GM19238 (cell line): ENCODE results near the gene CNNM4.

Experiments
- DNase-seq: peaks from one replicate; pipeline ENCODE4 v3.0.0; 2011; ENCODE audit warnings: low spot score; ENCODE audit not compliant: insufficient read length

CNNM4 gene

DNA sequence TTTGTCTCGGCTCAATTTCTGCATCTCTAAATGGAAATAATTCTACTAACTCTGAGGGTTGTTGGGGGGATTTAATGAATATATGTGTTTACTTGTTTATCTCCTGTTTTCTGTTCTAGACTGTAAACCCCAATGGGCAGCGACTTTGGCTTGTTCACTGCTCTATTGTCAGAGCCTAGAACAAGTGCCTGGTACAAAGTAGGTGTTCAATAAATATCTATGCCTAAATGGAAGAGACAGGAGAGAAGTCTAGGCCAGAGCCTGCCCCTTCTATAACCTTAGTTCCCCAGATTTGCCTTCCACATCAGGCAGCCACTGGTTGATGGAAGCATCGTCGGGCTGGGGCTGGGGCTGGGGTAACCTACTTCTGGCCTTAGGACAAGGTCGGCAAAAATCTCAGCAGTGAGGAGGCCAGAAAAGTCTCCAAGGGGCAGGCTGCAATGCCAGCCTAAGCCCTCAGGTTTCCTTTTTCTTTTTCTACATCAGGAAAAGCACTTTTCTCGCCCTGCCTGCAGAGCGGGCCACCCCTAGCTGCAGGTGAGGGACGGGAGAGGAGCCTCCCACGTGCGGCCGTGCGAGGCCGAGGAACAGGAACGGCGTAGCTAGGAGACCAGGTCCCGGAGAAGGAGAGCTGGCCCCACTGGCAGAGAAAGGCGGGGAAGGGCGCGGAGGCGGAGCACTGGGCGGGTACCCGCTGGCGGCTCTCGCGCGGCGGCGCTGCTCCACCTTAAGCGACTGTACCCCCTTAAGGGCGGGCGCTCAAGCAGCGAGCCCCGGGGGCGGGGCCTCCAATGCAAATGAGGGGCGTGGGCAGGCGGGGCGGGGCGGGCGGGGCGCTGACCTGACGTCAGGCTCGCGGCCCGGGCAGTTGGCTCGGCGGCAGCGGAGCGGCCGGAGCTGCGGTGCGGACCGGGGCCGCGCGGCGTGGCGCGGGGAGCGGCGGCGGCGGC is at the start of gene CNNM4:
CNNM4 (plus strand) TSS at position 867 of the 950 bp plus-strand sequence. CDS start 98 bp downstream, outside the sequence.
- peak; percentile 90 for DNase-seq

DNA sequence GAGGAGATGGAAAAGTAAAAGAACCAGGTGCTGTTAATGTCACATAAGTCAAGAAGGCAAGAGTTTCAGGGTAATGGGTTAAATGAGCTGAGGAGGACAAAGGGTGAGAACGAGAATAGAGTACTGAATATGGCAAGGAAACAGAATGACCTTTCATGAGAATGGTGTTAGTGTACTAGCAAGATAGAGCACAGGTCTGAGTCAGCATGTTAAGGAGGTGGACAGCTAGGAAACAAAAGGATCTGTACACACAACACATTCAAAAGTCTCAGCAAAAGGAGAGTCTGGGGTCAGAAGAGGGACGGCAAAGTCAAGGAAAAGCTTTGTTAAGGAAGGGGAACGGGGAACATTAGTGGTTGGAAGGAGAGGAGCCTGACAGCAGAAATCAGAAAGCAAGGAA is 49.7 kb upstream of the CNNM4 start:
- no peak for DNase-seq

DNA sequence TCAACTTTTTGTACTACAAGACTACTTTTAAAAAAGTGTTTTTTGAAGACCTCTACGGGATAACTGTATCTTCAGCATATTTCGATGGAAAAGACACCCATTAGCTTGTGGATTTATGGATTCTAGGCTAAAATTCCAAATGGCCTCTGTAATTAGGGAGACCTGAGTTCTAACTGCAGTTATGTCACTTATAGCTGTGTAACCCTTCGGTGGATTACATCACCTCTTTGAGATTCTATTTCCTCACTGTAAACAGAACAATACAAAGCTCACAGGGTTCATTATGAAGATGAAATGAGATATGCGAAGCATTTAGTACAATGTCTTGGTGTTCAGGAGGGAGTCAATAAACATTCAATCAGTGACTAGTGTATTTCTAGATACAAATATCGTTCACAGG is 45.0 kb upstream of the CNNM4 start:
- no peak for DNase-seq

DNA sequence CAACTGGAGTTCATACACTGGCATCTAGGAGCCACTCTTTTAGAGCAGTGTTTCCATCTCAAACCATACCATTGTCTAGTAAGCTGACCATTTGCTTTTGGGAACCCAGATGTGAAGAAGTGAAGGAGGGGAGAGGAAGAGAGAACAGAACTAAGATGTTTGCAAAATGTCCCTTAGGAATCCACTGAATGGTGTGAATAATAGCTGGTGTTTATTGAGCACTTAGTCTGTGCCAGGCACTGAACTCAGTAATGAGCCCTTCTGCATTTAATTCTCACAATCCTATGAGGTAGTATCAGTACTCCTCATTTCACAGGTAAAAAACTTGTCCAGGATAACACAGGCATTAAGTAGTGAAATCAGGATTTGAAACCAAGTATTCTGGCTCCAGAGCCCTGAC is 44.3 kb upstream of the CNNM4 start:
- no peak for DNase-seq

DNA sequence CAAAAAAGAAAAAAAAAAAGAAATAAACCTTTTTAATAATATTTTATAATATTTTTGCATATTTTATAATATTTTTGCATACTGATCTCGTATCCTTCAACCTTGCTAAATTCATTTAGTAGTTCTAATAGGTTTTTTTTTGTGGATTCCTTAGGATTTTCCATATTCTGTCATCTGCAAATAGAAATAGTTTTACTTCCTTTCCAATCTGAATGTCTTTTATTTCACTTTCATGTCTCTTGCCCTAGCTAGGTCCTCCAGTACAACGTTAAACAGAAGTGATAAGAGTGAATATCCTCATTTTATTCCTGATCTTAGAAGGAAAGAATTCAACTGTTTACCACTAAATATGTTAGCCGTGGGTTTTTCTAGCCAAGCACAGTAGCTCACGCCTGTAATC is 34.6 kb upstream of the CNNM4 start:
- DNase-seq: no peak

DNA sequence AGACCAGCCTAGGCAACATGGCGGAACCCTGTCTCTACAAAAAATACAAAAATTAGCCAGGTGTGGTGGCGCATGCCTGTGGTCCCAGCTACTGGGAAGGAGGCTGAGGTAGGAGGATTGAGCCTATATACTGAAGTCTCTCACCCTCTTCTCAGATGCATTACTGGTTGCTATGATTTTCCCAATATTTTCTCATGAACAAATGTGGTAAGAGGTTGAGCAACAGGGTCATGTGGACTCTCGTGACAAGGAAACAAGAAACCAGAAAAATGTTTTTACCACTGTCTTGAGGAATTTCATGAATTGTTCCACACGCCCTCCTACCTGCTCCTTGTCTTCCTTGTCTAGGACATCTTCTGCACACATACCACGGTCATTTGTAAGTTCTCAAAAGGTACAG is 33.3 kb upstream of the CNNM4 start:
- DNase-seq: no peak

DNA sequence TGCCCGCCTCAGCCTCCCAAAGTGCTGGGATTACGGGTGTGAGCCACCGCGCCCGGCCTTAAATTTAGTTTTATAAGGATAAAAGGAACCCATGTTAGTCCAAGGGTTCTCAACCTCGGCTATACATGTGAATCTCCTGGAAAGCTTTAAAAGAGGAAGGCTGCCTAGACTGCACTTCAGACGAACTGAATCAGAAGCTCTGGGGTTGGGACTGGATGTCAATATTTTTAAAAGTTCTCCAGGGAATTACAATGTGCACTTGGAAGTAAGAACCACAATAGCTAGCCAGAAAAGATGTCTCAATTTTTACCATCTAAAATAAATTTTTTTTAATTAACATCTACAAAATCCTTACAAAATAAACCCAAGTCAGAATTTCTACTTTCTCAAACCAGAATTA is 31.0 kb upstream of the CNNM4 start:
- DNase-seq: no peak

DNA sequence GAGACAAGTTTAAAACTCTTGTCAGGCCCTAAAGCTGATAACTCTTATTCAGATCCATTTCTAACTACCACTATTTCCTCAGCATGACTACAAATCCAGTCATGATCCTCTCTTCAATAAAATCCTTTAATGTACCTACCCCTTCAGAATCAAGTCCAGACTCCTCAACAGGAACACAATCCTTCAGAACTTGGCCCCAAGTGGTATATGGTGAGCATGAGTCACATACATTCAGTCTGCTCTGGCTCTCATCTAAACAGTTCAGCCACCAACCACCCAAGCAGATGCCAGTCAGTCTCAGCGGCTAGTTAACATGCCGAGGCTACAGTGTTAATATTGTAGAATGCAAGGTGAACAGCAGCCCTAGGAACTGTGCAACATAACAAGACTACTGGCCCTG is 30.5 kb upstream of the CNNM4 start:
- no peak for DNase-seq

DNA sequence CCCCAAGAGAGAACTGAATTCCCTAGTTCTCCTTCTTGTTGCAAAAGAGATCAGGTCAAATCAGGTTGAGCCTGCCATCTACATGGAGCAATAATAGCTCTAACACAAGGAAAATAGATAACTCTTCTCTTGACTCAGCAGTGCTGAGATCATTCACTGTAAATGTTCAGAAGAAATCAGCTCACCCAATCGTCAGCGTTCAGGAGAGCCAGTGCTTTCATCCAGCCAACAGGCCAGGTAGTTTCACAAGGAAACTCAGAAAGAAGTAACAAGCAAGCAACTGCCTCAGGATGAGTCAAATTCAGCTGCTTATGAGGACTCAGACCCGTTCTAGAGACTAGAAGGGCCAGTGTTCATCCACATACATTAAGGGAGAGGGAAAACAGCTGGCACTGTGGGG is 26.8 kb upstream of the CNNM4 start:
- DNase-seq: no peak

DNA sequence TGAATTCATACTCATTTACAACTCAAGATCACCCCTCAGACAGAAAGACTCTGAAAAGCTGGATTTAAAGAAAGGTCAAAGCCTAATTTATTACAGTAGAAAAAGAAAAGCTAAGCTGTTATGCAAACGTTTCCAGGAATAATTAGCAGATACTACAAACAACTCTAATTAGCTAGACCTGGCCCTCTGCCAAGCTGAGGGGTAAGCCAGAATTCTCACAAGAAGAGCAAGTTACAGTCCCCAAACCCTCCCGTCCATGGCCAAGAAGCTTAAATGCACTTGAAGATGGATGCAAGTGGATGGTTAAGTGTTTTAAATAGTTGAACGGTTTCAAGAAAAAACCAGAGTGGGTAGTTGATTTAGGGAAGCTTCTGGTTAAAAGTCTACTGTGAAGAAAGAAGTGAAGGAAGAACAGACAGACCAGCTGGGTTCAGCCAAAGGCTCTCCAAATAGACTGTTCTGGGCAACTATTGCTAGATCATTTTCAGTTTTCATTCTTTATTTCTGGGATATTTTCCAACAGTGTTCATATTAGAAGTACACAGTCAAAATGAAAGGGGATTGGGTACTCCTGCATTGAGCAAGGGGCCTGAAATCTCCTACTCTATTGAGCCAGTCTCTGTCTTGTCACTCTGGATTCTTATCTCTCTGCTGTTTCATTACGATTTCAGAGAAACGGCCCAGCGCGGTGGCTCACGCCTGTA is 25.7 kb upstream of the CNNM4 start:
- no peak for DNase-seq

DNA sequence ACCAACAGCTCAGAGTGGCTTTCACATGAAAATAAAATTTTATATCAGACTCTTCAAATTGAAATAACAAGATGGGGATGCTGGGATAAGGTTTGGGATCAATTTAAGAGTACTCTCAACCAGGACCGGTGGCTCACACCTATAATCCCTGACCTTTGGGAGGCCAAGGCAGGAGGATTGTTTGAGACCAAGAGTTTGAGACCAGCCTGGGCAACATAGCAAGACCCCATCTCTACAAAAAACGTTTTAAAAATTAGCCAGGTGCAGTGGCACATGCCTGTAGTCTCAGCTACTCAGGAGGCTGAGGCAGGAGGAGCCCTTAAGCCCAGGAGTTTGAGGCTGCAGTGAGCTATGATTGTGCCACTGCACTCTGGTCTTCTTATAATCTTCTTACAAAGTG is 23.5 kb upstream of the CNNM4 start:
- DNase-seq: no peak

DNA sequence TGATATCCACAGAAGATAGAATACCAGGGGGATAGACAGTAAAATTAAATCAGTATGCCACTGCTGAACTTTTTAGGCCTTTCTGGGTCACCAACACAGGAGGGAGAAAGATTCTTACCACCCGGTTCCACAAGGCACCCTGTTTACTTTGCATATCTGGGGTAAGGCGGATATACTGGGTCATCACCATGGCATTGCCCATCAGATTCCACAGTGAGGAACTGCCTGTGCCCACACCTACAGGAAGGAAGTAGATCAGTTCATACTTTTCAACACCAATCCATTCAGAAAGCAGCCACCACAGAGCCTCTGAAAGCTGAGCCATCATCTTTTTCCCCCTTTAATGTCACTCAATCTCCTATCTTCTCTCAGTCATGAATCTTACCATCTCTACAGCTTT is 22.9 kb upstream of the CNNM4 start:
- DNase-seq: no peak

DNA sequence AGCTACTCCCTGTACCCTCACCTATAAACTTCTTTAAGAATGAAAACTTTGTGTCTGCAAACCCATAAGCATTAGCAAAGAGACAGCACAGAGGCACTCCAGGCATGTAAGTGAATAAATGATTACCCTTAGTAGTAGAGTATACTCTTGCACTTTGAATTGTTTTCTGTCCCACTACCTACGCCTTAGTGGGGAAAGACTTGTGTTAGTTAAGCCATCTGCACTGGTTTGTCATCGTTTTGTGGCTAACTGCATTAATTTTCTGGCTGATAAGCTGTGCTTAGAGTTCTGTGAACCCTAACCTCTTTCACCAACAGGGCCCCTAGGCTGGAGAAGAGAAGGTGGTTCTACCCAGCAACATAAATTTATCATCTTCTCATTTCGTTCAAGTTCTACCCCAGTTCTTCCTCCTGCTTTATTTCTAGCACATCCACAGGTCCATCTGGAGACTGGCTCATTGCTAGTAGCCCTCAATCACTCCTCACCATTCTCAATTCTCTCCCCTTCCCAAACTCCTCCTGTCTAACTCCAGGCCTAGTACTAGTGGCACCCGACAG is 21.5 kb upstream of the CNNM4 start:
- no peak for DNase-seq

DNA sequence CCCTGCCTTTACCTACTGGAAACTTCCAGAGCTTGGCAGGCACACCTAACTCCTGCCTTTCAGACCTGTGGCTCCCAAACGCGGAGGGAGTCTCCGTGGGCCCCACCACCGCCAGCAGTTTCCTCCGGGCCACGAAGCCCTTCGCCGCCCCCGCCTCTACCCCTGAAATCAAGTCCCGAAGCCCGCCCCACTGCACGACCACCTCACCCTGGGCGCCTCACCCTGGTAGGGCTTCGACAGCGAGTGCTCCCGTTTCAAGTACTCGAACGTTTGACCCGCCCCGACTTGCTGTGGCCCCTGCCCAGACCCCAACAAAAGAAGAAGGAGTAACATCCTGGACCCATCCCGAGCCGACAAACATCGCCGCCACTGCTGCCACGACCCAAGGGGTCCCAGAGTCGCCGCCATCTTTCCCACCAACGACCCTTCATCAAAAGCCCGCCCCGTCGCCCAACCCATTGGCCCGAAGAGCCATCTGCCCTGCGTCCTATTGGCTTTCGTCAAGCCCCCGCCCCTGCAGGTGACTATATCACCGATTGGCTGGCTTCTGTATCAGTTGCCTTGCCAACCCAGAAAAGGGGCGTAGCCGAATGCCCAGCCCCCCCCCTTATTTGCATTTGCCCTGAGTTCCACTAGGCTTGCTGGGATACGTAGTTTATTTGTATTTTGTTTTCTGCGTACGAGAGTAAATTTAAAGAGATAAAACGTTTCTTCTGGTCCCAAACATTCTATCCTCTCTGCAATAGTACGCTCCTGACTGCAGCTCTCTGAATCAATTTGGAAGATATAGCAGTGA is 20.9 kb upstream of the CNNM4 start, which contains the start of gene LMAN2L:
LMAN2L (minus strand) TSS at position 432 of the 796 bp plus-strand sequence; CDS start at position 408, 24 bp downstream.
- DNase-seq: peak; percentile 89

DNA sequence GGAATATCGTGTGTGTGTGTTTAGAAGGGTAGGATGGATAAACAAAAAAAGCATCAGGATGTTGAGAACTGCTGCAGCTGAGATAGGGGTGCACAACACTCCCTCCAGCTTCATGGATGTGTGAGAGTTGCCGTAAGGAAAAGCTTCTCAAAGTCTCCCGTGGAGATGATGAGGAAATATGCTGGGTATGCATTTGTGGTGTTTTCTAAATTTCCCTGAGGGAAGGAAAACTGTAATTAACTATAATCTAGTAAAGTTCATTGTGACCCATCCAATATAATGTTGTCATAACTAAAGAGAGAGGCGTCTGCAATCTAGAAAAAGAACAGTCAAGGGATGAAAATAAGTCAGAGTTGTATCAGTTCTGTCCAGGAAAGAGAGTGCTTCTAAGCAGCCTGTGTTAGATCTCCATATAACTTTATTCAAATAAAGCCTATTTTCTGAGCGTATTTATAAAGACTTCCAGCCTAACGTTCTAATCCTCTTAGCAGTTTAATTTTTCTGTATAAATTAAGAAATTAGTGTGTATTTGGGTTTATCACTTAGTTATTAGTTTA is 13.6 kb upstream of the CNNM4 start:
- DNase-seq: no peak

DNA sequence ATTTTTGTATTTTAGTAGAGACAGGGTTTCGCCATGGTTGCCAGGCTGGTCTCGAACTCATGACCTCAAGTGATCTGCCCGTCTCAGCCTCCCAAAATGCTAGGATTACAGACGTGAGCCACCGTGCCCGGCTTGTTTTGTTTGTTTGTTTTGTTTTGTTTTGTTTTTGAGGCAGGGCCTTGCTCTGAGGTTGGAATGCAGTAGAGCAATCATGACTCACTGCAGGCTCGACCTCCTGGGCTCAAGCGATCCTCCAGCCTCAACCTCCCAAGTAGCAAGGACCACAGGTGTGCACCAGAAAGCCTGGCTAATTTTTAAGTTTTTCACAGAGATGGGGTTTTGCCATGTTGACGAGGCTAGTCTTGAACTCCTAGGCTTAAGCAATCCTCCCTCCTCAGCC is 8.9 kb upstream of the CNNM4 start:
- no peak for DNase-seq

DNA sequence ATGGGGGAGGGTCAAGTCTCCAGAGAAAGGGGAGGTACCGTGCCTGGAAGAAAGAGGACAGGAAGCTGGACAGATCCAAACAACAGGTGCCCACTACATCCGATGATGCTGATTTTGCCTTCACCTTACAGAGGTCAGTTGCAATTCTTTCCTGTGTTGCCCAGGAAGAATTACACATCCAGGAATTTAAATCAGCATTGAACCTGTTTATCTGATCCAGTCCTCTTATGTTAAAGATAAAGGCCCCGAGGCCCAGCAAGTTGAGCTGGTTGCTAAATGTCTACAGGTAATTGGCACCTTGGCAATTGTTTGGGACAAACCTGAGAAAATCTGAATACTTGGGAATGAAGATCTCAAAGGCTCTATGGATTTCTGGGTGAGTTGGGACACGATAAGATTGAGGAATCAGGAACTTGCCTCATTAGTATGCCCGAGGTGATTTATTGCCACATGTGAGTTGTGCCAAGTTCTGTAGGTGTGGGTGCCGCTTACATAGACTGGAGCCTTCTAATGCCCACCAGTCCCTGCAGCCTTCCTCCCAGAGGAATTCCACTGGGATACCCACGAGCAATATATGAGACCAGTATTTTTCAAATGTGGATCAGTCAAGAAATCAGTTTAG is 6.9 kb upstream of the CNNM4 start:
- no peak for DNase-seq

DNA sequence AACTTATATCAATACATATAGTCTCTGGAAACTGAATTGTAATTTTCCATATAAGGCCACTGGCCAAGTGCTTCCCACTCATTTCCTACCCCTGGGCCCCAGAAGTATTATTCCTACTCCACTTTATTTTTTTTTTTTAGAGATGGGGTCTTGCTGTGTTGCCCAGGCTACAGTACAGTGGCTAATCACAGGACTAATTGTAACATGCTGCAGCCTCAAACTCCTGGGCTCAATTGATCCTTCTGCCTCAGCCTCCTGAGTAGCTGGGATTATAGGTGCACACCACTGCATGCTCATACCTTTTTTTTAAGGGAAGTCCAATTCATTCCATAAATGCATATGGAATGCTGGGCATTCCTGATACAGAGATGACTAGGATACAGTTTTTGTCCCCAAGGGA is 6.4 kb upstream of the CNNM4 start:
- DNase-seq: no peak

DNA sequence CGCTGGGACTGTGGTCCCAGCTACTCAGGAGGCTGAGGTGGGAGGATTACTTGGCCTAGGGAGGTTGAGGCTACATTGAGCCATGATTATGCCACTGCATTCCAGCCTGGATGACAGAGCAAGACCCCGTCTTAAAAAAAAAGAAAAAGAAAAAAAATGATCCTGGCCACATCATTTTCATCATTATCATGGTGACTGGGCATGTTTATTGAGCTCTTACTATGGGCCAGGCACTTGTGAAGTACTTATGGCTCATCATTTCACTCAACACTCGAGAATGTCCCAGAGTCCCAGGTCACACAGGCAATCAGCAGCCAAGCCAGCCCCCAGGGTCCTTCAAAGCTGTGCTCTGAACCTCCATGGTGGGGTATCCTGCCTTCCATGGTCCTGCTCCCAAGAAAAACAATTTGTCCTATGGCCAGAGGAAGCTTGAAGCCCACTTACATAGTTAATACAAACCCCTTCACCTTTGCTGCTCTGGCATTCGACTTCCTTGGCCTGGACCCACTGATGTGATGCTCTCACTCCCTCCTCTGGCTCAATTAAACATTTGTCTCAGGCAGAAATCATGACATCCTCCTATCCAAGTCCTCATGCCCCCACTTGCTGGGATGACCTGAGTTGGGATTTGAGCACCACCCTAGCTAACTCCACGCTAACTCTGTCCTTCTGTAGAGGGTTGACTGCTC is 3.8 kb upstream of the CNNM4 start:
- no peak for DNase-seq

DNA sequence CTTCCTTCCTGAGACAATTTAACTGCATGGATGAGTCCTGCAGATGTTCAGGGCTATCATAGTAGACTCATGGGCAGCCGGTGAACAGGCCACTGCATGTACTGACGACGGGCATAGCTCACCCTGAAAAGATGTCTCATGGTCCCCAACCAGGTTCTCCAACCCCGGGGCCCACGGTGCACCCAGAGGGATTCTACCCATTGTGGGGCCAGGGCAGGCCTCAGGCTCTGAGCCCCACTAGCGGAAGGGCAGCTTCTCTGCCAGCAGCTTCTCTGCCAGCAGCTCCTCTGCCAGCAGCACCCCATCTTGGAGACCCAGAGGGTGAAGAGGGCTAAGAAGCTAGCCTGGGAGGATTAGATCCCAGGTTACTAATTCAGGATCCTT is 3.2 kb upstream of the CNNM4 start:
- no peak for DNase-seq
